HEK293 (cell line): Measurements from ENCODE around the gene NKX6-1.

Experiments used
- CTCF ChIP-seq: fragments of 450-650 bp; formaldehyde crosslinking; IDR thresholded peaks from 2 replicates; pipeline ENCODE4 v1.5.1; 2016; ENCODE audit warnings: missing biosample characterization, missing genetic modification characterization
- ZBTB11 ChIP-seq: fragments of 450-650 bp; formaldehyde crosslinking; conservative IDR thresholded peaks from 2 replicates; pipeline ENCODE4 v1.5.1; 2016; ENCODE audit warnings: low read depth, missing biosample characterization, missing genetic modification characterization
- ZNF398 ChIP-seq: fragments of 450-650 bp; formaldehyde crosslinking; IDR thresholded peaks from 2 replicates; pipeline ENCODE4 v1.5.1; 2017; ENCODE audit warnings: missing biosample characterization, missing genetic modification characterization
- ZNF792 ChIP-seq: fragments of 450-650 bp; formaldehyde crosslinking; IDR thresholded peaks from 2 replicates; pipeline ENCODE4 v1.5.1; 2016; ENCODE audit warnings: missing biosample characterization, missing genetic modification characterization

Gene NKX6-1

GRCh38 chr4:84442778-84443177 is 56.3 kb downstream of the NKX6-1 start (continued):
- TF ChIP-seq ZBTB11 (tag by site-specific recombination), result no peak
- no peak for TF ChIP-seq CTCF (tag by site-specific recombination)
- no peak for TF ChIP-seq ZNF398 (tag by site-specific recombination)
- no peak for TF ChIP-seq ZNF792 (tag by site-specific recombination)
